PC-9 (cell line): ENCODE measurements around the gene FAM3B.

ENCODE experiments used
- EZH2 ChIP-seq: fragments of 200-600 bp; sonication (generic); IDR thresholded peaks from 2 replicates; pipeline ENCODE4 v1.8.0; 2017; ENCODE audit warnings: antibody characterized with exemption, low read depth
- TF ChIP-seq, protein P1 (sequence below): fragments of 200-600 bp; sonication (generic); conservative IDR thresholded peaks from 2 replicates; pipeline ENCODE4 v1.6.1; 2017; ENCODE audit warnings: mixed run types, antibody characterized with exemption, mild to moderate bottlenecking, moderate library complexity

DNA sequence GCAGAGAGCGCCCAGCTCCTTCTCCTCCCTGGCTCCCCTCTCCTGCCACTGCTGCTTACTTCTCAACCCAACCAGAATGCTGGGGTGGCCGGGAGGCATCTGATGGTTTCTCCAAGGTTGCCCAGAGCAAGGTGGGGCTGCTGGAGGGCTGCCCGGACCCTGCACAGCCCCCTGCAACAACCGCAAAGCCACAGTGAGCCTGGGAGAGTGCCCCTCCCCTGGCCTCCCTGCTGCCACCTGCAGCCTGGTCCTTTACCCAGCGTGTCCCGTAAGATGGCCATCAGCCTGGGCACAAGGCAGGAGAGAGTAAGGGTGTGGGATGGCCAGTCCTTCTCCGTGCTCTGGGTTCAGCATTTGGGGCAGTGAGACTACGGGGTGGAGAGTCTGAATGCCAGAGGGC is 62.2 kb downstream of the FAM3B start:
- TF ChIP-seq, protein P1, sequence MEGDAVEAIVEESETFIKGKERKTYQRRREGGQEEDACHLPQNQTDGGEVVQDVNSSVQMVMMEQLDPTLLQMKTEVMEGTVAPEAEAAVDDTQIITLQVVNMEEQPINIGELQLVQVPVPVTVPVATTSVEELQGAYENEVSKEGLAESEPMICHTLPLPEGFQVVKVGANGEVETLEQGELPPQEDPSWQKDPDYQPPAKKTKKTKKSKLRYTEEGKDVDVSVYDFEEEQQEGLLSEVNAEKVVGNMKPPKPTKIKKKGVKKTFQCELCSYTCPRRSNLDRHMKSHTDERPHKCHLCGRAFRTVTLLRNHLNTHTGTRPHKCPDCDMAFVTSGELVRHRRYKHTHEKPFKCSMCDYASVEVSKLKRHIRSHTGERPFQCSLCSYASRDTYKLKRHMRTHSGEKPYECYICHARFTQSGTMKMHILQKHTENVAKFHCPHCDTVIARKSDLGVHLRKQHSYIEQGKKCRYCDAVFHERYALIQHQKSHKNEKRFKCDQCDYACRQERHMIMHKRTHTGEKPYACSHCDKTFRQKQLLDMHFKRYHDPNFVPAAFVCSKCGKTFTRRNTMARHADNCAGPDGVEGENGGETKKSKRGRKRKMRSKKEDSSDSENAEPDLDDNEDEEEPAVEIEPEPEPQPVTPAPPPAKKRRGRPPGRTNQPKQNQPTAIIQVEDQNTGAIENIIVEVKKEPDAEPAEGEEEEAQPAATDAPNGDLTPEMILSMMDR: no peak
- TF ChIP-seq EZH2: no peak
